ENCODE measurements around the gene DFFA.

DNA sequence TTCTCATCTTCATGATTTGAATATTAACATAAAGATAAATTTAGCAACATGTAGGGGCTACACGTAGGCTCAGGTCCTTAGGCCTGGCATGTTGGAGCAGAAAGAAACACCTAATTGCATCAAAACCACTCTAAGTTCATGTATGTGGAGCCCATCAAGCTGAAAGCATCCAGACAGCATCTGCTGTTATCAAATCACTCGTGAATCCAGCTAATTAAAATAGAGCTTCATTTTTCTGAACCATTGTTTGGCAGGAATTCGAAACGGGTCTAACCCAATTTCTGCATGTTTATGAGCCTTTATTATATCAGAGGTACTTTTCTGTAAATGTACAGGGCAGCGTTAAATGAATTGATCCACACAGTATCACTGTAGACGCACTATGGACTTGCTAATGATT, 48.2 kb upstream of the DFFA start:
- TF ChIP-seq, protein P1, sequence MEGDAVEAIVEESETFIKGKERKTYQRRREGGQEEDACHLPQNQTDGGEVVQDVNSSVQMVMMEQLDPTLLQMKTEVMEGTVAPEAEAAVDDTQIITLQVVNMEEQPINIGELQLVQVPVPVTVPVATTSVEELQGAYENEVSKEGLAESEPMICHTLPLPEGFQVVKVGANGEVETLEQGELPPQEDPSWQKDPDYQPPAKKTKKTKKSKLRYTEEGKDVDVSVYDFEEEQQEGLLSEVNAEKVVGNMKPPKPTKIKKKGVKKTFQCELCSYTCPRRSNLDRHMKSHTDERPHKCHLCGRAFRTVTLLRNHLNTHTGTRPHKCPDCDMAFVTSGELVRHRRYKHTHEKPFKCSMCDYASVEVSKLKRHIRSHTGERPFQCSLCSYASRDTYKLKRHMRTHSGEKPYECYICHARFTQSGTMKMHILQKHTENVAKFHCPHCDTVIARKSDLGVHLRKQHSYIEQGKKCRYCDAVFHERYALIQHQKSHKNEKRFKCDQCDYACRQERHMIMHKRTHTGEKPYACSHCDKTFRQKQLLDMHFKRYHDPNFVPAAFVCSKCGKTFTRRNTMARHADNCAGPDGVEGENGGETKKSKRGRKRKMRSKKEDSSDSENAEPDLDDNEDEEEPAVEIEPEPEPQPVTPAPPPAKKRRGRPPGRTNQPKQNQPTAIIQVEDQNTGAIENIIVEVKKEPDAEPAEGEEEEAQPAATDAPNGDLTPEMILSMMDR (IDR thresholded peaks at IDR 0.05; ENCODE audit: insufficient read depth, low read length, poor library complexity, severe bottlenecking), result no peak
- TF ChIP-seq EZH2phosphoT487 (conservative IDR thresholded peaks at IDR 0.05; ENCODE audit: low read length), result no peak

All from SU-DHL-6 (cell line).